Ovary (tissue), 9 donors: Measurements from ENCODE around the gene SULT2B1. TPM values are rescaled to one million over a fixed set of nuclear protein-coding genes. Genes with fewer than 3 reads are reported as not detected.

Source experiments
- DNase-seq, 5 donors: peaks; one replicate each; pipeline ENCODE4 v3.0.0-alpha.2; 2019 to 2020
- H3K27ac ChIP-seq, 2 donors: fragments of 200-600 bp; one replicate each; pipeline versions ENCODE4 v1.5.1 to v1.8.0; 2019 to 2022
- H3K27me3 ChIP-seq: fragments of 200-600 bp; one replicate; pipeline ENCODE4 v1.8.0; 2022
- H3K36me3 ChIP-seq: fragments of 200-600 bp; sonication (generic); one replicate; pipeline ENCODE4 v1.5.1; 2019
- H3K4me1 ChIP-seq: one replicate; pipeline ENCODE4 v1.8.1; 2013; ENCODE audit warnings: mild to moderate bottlenecking, moderate library complexity; ENCODE audit not compliant: insufficient read depth
- H3K4me3 ChIP-seq: fragments of 200-600 bp; sonication (generic); one replicate; pipeline ENCODE4 v1.5.1; 2017
- H3K9me3 ChIP-seq, 2 donors: fragments of 200-600 bp in 1 of 2; sonication (generic) in 1 of 2; one replicate each; pipeline versions ENCODE4 v1.5.1 to v1.8.1; 2013 to 2019; ENCODE audit warnings: mild to moderate bottlenecking in 1 of 2, moderate library complexity in 1 of 2
- EP300 ChIP-seq: sonication (generic); formaldehyde crosslinking; IDR thresholded peaks from one replicate; pipeline ENCODE4 v1.6.1; 2017; ENCODE audit warnings: antibody characterized with exemption
- POLR2A ChIP-seq: fragments of 450-650 bp; IDR thresholded peaks from one replicate; pipeline ENCODE4 v1.6.1; 2017; ENCODE audit warnings: antibody characterized with exemption, mild to moderate bottlenecking, moderate library complexity
- WGBS, 3 donors: extraction: QIAGEN DNeasy Blood & Tissue Kit in 1 of 3; methylation state at CpG; one replicate each; pipeline versions ENCODE4 v1.1.5 to v1.1.7; 2013 to 2017; 5-methylcytosine and 5-hydroxymethylcytosine counted together
- intact Hi-C, 4 donors: fragments of 100-400 bp; cut with DNase I; formaldehyde crosslinking; loops; one replicate each; pipeline versions ENCODE4 v1.11.0 to v1.15.1; 2022 to 2023
- polyA plus RNA-seq, 2 donors: library from polyadenylated mRNA; stranded (reverse); fragments of 200-250 nt in 1 of 2; fragments of 350-450 nt in 1 of 2; fragmentation: Illumina TruSeq in 1 of 2; extraction: RNeasy Lipid Tissue Mini Kit (QIAGEN cat#74804) in 1 of 2; gene quantifications; one replicate each; pipeline ENCODE4 v1.2.3, GENCODE V29; 2013 to 2014
- total RNA-seq, 7 donors: library from RNA; depleted of rRNA in 2 of 7; stranded (reverse); fragments of >200 nt in 2 of 7; fragmentation: NEBNext Ultra II Directional in 3 of 7; extraction: Animal tissue kit (Norgen Biotek cat#: 25700) in 3 of 7; gene quantifications; one replicate each; pipeline versions ENCODE4 v1.1.0 to v1.2.4, GENCODE V29; 2016 to 2023
- TF ChIP-seq, protein P1 (sequence below), 3 donors: fragments of 450-650 bp in 2 of 3; fragments of 200-600 bp in 1 of 3; IDR thresholded peaks; one replicate each; pipeline versions ENCODE4 v1.5.1 to v1.8.0; 2016 to 2022; ENCODE audit warnings: antibody characterized with exemption in 3 of 3, mild to moderate bottlenecking in 1 of 3
- donor health status: DM: no; HTN: no; CAD: no; lungs with moderate emphysema.
- donor health status: DM: no; HTN: no; CAD: no.
- donor health status: Bipolar disorder and iron deficiency.
- donor health status: DM: yes; HTN: yes; CAD: no.
- donor health status: DM: no; HTN: no; CAD: no.
- donor health status: DM: yes; HTN: yes; CAD: no.

SULT2B1 gene
- total and polyA plus RNA-seq, 9 donors = 0.10 to 0.20 TPM; not detected in 7

DNA sequence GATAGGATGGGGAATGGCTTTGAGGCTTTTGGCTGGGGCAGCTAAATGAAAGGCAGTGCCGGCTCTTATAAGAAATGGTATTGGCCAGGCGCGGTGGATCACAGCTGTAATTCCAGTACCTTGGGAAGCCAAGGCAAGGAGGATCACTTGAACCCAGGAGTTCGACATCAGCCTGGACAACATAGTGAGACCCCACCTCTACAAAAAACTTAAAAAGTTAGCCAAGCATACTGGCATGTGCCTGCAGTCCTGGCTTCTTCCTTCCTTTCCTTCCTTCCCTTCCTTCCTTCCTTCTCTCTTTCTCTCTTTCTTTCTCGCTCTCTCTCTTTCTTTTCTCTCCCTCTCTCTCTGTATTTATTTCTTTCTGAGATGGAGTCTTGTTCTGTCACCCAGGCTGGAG, 90.9 kb downstream of the SULT2B1 start:
- no peak overlapping the region for H3K27ac ChIP-seq
- H3K4me1 ChIP-seq = peaks cover 10% of the 10 kb centered on the region
- TF ChIP-seq POLR2A (no peak), EP300 (no peak)
- TF ChIP-seq, protein P1, sequence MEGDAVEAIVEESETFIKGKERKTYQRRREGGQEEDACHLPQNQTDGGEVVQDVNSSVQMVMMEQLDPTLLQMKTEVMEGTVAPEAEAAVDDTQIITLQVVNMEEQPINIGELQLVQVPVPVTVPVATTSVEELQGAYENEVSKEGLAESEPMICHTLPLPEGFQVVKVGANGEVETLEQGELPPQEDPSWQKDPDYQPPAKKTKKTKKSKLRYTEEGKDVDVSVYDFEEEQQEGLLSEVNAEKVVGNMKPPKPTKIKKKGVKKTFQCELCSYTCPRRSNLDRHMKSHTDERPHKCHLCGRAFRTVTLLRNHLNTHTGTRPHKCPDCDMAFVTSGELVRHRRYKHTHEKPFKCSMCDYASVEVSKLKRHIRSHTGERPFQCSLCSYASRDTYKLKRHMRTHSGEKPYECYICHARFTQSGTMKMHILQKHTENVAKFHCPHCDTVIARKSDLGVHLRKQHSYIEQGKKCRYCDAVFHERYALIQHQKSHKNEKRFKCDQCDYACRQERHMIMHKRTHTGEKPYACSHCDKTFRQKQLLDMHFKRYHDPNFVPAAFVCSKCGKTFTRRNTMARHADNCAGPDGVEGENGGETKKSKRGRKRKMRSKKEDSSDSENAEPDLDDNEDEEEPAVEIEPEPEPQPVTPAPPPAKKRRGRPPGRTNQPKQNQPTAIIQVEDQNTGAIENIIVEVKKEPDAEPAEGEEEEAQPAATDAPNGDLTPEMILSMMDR (IDR thresholded peaks at IDR 0.05) = no peak
- no peak overlapping the region for H3K4me3 ChIP-seq
- H3K36me3 ChIP-seq = no peaks in the 10 kb centered on the region
- DNase-seq = no peak
- H3K9me3 ChIP-seq = no peaks in the 10 kb centered on the region
- 90 to 96% (median 91%) methylated on average over 5 of the region's 5 CpGs for WGBS, 3 donors
- no peaks in the 10 kb centered on the region for H3K27me3 ChIP-seq
- intact Hi-C loops = loop anchor here in 1 of 4 donors (10.0 kb wide), 1 partner anchor 72 kb away; the partner anchor contains the start of gene MAMSTR

DNA sequence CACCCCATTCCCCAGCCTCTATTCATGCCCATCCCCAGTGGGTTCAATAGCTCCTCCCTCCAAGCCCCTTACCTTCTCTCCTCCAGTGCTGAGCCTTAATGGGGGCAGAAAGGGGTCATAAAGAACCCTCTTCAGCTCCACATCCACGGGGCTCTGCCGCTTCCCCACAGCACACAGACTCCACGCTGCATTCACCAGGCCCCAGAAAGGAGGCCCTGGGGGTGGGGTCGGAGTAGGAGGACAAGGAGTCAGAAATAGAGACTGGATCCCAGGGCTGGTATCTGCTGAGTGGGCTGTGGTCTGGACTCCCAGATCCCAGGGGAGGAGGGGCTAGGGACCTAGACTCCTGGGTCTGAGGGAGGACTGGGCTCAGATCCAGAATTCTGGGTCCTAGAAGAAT, 92.4 kb downstream of the SULT2B1 start:
- Histone ChIP-seq H3K4me3 (no peak overlapping the region), H3K27ac (peak overlapping the region; percentile 92 to 97), H3K9me3 (no peaks in the 10 kb centered on the region), H3K4me1 (peaks cover 4% of the 10 kb centered on the region), H3K36me3 (no peaks in the 10 kb centered on the region), H3K27me3 (no peaks in the 10 kb centered on the region)
- 38 to 54% (median 45%) methylated on average over 4 of the region's 4 CpGs for WGBS, 3 donors
- intact Hi-C loops = loop anchor here in 1 of 4 donors (10.0 kb wide), 1 partner anchor 70 kb away; the partner anchor contains the start of gene MAMSTR
- TF ChIP-seq POLR2A (no peak), EP300 (no peak)
- TF ChIP-seq, protein P1 (IDR thresholded peaks at IDR 0.05) = no peak
- no peak for DNase-seq

DNA sequence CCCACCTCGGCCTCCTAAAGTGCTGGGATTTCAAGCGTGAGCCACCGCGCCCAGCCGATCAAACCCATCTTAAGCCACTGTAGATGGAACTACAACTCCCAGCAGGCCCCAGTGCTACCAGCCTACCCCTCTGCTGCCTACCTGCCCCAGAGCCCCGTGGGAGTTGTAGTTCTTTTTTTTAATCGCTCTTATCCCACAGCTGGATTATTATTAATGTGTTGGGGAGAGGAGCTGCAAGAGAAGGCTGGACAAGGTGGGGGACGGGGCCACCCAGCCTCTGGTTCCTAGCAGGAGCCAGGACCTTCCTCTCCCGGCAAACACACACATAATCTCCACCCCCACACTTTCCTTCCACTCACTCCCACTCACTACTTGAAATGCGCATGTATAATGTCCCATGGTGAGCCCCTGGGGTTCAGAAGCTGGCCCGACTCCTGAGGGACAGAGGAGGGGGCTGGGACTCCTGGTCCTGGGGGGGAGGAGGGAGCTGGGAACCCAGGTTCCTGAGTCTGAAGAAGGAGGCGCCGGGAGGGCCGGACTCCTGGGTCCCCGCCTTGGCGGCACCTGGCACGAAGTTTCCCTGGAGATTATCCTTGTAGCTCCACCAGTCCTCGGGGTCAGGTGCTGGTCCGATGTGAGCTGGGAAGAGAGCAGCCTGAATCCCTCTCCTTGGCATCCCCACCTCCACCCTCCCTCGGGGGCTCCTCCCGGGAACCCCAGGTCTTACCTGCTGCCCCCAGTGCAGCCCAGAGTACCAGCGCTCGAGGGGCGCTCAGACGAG, 93.1 kb downstream of the SULT2B1 start:
- Histone ChIP-seq H3K27me3 (no peaks in the 10 kb centered on the region), H3K4me3 (peak overlapping the region; percentile 56), H3K4me1 (peaks cover 4% of the 10 kb centered on the region), H3K36me3 (no peaks in the 10 kb centered on the region), H3K9me3 (no peaks in the 10 kb centered on the region), H3K27ac (peak overlapping the region; percentile 92 to 97)
- 1 to 3% (median 1%) methylated on average over 25 of the region's 25 CpGs for WGBS, 3 donors
- intact Hi-C loops = loop anchor here in 2 of 4 donors (5.0 to 10.0 kb wide), 3 partner anchors 70 to 322 kb away; partner anchors contain the start of genes FTL (in 1 of the 2) and MAMSTR (in 1 of the 2)
- DNase-seq = peak; percentile 79 to 87 (median 82)
- TF ChIP-seq POLR2A (peak; percentile 39), EP300 (no peak)
- TF ChIP-seq, protein P1 (IDR thresholded peaks at IDR 0.05) = no peak

DNA sequence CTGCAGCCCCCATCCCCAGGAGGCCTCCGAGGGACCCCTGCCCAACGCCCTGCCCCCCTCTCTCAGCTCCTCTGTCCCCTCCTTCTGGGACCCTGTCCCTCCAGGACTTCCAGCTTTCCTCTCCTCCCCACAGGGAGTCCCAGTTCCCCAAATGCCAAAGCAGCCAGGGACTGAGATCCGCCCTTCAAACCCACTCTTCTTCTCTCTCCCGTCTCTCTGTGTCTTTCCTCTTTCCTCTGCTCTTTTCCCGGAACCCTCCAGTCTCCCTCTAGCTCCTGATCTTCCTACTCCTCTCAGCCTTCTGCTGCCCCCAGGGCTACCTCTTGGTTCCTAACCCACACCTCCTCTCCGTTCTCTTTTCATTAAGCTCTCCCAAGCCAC, 93.6 kb downstream of the SULT2B1 start:
- H3K36me3 ChIP-seq = no peaks in the 10 kb centered on the region
- peak overlapping the region; percentile 92 to 97 for H3K27ac ChIP-seq
- intact Hi-C loops = loop anchor here in 2 of 4 donors (5.0 to 10.0 kb wide), 3 partner anchors 69 to 322 kb away; partner anchors contain the start of genes FTL (in 1 of the 2) and MAMSTR (in 1 of the 2)
- peaks cover 4% of the 10 kb centered on the region for H3K4me1 ChIP-seq
- TF ChIP-seq POLR2A (no peak), EP300 (no peak)
- TF ChIP-seq, protein P1 (IDR thresholded peaks at IDR 0.05) = no peak
- no peaks in the 10 kb centered on the region for H3K9me3 ChIP-seq
- peak overlapping the region; percentile 56 for H3K4me3 ChIP-seq
- 1 to 2% (median 2%) methylated on average over 6 of the region's 6 CpGs for WGBS, 3 donors
- peak in 1 of 5 donors; percentile 35 for DNase-seq
- no peaks in the 10 kb centered on the region for H3K27me3 ChIP-seq
